HG03558 (cell line): ENCODE results near the gene PRKCA.

Experiments
- ATAC-seq: cut with Tn5 transposase; IDR thresholded peaks from one replicate; pipeline ENCODE4 v1.9.1; 2021; ENCODE audit warnings: moderate number of reproducible peaks; ENCODE audit not compliant: unreplicated experiment; ENCODE audit errors: extremely low read depth

Gene PRKCA

DNA sequence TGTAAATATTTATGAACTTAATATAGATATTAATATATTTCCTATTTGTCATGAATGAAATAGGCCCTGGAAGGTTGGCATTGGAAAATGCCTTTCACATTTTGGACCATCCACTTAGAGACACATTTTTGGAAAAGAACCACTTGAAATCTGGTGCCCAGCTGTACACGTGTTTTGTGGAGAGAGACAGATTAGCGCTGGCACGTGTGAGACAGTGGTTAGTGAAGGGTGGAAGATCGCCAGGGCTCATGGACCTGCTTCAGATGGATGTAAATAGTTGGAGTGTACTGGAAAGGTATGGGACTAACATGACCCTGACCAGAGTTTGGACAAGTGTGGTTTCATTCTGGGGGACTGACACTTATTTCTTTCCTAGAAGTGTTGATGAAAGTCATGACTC is 222.9 kb downstream of the PRKCA start:
- no peak for ATAC-seq

DNA sequence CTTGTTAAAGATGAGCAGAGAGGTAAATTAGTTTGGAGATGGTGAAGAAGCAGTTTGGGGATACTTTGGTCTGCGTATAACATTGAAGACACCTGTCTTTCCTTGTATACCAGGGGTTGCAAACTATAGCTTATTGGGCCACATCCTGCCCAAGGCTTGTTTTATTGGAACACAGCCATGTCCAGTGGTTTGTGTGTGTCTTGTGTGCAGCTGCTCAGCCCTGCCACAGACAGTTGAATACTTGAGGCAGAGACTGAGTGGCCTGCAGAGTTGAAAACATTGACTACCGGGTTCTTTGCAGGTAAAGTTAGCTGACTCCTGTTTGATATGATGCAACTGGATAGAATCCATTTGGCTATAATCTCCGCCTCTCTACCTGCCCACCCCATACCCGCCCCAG is 224.4 kb downstream of the PRKCA start:
- no peak for ATAC-seq

DNA sequence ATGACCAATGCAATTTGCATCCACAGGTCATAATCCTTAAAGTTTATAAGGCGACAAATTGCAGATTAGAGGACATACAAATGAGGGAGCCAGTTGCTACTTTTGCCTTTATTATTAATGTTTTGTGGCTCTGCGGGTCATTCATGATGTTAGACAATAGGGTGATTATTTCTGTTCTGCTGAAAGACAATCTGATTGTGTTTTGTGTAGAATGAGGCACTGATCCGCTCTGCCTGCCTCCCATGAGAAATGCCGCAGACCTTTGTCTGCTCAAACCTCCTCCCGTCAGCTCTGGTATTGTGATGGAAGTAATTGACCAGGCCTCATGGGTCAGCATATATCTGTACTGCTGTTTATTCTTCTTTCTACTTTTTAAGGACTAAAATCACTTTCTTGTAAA is 224.9 kb downstream of the PRKCA start:
- ATAC-seq: no peak

DNA sequence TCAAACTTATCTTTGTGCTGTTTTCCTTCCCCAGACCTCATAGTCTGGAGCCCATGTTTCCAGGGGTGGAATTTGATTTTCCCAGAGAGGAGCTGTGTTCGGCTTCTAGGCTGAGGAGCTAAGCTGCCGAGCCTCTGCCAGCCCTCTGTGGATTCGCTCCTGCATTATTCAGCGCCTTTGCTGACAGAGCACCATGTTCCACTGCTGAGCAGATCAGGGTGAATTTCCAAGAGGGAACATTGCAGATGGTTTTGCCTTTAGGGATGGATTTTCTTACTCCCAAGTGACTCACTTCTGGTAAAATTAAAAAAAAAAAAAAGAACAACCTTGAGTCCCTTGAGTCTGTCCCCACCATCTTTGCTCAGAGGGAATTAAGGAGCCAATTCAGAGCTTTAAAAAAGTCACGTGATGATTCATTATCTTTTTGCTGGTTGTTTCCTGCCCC is 229.5 kb downstream of the PRKCA start:
- ATAC-seq: no peak

DNA sequence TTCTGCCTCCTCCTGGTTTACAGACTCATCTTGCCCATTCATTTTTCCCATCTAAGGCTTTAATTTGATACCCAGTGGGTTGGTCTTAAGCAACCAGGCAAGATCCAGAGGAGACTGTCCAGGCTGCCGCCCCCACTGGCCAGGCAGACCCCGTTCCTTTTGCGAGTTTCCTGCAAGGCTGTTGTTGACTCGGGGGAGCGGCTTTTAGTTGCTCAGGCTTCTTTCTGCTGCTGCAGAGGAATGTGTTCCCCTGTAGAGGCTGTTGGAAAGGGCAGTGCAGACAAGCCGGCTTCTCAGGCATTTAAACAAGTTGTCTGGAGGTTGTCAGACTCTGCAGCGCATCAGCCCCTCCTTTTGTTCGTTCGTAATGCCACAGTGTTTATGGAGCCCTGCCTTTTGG is 231.2 kb downstream of the PRKCA start:
- ATAC-seq: no peak

DNA sequence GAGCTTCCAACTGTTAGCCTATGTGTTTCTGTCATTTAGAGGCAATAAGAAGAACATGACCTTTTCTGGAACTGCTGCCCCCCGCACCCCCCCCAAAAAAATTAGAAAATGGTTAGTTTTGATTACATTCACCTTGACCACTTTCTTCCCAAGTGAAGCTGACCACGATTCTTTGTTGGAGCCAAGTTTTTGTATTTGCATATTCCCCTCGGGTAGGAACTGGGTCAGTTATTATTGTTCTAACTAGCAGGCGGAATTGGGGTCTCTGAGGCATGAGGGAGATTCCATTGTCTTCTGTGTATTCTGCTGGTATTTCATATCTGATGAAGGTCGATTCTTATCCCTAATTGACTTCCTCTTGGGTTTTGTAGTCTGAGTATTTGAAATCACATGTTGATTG is 231.6 kb downstream of the PRKCA start:
- ATAC-seq: no peak

DNA sequence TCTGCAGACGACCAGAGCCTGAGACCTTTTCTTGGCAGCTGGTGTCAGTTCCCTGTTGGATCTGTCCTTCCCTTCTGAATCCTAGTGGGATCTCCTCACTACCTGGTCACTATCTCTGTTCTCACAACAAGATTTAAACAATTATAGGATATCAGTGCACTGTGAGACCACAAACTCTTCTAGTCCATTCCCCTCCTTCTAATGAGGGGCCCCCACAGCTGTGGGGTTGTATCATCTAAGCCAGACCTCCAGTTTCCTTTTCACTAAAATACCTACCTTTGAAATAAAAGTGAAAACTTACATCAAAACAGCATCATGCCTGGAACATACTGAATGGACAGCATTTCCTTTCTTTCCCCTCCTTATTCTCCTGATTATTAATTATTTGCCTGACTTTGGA is 233.2 kb downstream of the PRKCA start:
- ATAC-seq: no peak

DNA sequence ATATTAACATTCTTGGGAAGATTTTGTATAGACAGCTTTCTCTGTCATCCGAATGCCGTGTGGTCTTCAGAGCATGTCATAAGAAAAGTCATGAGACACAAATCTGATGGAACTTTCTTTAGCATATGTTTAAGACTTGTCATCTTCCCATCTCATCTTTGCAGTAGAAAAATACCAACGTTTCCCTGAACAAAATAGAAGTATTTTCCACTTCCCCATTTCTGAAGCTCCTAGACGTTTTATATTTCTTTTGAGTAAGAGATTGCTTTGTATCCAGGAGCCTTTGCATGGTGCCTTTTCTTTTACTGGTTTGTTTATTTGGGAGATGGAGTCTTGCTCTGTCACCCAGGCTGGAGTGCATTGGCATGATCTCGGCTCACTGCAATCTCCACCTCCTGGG is 235.1 kb downstream of the PRKCA start:
- ATAC-seq: no peak

DNA sequence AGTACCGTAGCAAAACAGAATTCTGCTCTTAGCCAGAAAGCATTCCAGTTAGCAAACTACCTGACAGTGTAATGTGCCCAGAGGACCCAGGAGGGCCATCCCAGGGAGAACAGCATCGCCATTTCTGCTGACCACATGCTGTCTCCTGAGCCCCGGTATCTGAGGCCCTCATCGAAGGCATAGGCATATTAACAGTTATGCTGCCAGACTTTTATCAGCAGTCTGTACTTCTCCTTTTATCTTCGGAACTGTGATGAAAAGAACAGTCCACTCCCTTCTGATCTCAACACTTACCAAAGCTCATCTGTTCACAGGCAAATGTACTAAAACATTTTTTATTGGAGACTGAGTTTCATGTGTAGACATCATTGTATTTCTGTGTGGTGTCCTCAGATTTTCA is 236.4 kb downstream of the PRKCA start:
- no peak for ATAC-seq

DNA sequence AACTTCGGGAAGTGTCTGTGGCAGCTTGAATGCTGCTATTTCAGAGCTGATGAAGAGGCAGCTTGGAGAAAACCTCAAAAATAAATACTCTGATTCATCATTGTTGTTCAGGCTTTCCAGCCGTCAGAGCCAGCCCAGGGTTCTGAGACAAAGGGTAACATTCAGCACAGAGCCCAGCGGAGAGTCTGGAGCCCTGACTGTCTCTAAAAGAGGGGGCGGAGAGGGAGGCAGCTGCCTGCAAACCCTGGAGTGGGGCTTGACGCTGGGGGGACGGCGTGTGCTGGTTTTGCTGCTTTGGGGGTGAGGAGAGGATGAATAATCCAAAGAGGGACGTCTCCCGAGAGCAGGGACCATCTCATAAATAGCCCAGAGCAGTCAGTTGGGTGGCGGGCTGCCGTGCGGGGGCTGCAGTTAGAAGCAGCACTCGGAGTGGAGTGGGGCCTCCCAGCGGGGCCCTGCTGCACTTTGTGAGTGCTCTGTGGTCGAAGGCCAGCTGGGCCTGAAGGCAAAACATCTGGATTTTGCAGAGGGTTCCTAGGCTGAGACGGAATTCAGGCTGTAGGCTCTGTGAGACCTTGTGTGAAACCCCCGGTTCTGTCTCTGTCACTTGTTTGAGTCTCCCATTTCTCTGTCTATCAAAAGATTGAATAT is 237.8 kb downstream of the PRKCA start:
- no peak for ATAC-seq

DNA sequence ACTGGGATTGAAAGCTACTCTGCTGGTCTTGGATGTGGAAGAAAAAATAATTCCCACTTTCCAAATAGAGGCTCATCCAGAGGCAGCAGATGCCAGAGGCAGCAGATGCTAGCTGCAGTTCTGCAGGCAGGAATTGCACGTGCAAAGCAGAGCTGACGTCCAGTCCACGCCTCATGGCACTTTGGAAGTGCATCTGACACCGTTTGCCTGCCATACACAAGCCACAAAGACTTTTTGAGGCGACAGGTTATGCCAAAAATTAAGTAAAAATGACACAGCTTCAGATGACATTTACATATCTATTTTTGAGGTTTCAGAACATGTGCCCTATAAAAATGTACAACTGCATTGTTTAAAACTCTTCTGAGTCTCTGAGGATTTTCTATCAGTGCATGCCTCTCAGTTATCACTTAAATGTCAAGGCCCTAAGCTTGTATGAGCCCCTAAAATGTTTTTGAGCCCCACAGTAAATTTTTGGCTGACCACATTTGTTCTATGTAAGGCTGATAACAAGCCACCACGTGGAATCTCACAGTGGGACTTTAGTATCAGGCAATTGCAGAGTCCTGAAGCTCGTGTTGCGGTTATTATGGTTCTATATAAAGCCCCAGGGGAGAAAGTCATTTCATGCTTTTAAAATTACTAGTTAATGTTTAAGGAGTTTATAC is 239.2 kb downstream of the PRKCA start:
- peak; percentile 75 for ATAC-seq

DNA sequence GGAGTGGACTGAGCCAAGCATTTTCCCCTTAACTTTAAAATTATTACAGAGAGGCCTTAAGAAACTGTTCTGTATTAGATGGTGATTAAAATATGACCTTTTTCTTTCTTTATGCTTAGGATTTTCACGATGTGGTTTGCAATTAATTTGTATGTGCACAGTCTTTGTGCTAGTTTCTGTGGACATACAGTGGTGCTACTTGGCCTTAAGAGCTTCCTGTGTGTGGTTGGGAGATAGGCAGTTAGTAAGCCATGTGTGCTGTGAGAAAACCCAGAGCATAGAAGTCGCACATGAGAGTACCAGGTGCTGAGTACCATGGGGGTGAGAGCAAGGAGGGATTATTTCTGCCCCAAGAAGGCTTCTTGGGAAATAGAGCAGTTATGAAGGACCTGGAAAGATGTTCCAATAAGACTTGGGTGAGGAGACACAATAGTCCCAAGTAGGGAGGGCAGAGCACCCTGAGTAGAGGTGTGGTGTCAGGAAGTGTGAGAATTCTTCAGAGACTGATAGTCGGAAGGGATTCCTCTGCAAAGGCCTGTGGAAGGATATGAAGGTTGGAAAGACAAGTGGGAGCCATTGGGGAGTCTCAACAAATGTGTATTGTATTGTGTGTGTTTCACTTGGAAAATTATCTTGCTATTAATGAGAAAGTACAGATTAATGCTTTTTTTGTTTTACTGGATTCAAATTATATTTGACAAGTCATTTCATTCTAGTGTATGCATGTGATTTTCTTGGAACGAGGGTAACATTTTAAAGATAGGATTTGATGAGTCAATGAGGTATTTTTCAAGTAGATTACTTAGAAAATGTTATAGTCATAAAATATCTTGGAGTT is 239.9 kb downstream of the PRKCA start:
- ATAC-seq: peak; percentile 91

DNA sequence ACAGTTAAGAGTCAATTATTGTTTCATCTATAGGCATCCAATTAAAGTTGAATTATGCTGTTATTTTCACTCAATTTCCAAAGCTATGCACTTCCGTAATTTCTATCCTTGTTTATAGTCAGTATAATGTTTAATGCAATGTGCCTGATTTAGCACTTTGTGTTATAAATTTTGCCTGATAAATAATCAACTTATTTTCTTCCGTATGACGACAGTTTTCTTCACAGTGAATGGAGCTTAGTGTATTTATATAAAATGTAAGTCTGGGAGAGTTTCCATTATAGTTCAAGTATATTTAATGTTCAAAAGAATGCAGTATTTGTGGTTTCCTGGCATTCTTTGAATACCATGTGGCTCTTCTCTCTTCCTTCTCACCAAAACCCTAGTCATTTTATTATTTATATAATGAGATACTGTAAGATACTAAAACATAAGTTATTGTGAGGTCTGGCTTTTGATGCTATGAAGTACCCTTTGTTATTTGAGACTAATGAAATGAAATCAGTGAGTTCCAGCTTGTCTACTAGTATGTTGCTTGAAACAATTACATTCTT is 240.6 kb downstream of the PRKCA start:
- no peak for ATAC-seq

DNA sequence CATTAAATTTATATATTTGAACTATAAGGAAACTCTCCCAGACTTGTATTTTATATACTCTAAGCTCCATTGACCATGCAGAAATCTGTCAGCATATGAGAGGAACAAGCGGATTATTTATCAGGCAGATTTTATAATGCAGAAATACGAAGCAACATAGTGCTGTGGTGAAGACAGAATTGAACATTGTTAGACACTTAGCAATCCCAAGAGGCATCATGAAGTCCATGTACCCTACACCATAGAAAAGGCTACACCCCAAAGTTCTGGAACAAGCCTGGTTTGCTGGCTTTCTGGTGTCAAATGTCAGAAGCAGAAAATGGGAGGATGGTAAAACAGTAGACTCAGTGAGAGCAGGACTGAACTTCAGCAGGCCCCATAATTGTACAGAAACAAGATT is 241.1 kb downstream of the PRKCA start:
- ATAC-seq: no peak

DNA sequence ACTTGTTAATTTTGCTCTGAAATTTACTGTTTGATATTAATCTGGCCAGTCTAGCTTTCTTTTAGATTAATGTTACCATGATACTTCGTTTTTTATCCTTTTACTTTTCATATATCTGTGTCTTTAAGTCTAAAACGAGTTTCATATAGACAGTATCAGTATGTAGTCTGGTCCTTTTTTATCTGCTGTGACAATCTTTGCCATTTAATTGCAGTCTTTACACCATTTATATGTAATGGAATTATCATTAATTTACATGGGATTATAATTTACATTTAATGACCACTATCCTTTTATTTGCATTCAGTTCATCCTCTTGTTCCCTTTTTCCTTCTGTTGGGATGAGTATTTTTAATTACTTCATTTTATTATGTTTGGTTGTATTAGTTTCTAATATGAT is 243.5 kb downstream of the PRKCA start:
- ATAC-seq: no peak

DNA sequence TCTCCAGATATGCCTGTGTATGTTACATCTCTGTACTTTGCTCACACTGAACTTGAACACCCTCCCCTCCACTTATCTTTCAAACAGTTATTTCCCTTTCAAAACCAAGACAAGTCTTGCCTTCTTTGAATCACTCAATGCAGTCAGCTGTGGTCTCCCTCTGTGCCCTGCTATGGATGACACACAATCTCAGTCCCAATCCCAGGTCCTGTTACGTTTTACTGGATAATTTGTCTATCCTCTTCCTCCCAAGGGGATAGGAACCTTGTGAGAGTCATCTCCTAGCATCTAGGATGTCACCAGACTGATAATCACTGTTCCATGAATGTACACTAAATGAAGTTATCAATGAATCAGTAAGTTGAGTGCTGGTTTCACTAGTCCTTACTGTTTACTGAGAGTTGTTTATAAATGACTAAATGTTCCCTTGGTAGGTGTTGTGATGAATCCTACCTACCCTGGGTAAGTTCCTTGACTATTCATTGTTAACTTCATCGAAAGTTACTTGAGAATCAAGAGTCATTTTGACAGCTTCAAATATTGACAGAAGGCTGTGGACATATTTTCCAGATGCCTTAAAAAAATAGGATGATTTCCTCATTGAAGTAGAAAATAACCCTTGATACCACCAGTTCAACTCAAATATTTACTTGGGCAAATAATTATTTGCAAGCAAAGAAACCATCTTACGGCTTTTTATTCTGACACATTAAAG is 244.9 kb downstream of the PRKCA start:
- ATAC-seq: no peak

DNA sequence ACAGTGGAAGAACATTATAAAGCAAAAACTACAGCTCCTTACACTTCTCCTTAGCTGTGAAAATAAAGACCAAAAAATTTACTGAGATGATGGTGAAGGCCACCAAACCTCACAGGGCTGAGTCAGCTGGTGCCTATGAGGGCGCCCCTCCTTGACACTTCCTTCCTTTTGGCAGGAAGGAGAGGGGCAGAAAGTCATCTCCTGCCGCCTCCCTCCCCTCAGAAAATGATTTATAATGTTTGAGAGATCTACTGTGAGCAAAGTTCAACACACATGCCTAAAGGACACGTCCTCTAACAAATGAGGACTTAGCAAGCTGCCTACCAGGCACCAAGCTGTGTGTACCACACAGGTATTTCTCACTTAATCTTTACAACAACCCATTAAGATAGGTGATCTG is 245.7 kb downstream of the PRKCA start:
- ATAC-seq: no peak

DNA sequence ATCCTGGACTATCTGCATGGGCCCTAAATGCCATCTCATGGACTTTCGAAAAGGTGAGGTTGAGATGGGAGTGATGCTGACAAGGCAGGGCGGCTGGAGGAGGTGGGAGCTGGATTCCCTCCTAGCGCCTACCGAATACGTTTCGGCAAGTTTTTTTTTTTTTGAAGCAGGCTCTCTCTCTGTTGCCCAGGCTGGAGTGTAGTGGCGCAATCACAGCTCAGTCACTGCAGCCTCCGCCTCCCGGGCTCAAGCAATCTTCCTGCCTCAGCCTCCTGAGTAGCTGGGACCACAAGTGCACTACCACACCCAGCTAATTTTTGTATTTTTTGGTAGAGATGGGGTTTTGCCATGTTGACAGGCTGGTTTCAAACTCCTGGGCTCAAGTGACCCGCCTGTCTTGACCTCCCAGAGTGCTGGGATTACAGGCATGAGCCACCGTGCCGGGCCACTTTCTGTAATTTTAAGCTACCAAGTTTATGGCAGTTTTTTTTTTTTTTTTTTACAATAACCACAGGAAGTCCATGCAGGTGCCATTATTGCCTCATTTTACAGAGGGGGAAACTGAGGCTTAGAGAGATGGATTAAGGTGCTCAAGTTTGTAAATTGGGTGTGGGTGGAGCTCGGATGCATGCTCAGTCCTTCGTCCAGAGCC is 246.4 kb downstream of the PRKCA start:
- ATAC-seq: no peak

DNA sequence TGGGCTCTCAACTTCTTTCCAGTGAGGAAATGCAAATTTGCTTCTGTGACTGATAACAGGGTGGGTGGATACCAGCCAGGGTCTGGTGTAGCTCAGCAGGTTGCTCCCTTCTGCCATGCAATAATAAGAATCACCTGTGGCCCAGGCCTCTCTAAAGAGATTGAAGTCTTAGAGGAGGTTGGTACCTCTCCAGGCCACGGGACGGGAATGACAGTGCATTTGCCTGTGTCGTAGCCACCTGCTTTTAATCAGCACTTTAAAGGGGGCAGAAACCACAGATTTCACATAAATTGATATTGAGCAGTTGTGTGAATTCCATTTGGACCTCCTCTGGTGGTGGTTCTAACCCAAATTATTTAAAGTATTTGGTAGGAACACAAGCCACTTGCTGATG is 246.9 kb downstream of the PRKCA start:
- no peak for ATAC-seq

DNA sequence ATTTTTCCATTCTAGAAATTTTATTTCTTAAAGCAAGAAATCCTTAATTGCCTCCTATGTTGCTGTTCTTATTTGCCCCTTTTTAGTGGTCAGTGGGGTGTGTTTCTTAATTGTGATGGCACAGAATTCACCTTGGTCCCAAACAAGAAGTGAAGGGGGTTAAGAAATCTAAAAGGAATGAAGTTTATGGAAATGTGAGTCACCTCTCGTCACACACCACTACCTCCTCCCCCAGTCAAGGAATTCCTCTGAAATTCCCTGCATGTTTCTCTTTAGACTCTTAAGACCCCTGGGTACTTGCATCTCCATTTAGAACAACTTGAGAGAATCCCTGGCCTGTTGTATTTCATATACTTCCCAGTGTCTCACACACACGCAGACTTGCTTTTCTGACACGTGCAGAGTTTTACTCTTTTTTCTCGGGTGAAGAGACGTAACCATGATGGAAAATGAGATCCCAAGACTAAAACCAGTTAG is 247.4 kb downstream of the PRKCA start:
- no peak for ATAC-seq
